ENCODE results near the gene MUC20. TPM values are rescaled to one million over a fixed set of nuclear protein-coding genes. Genes with fewer than 3 reads are reported as not detected.

The MUC20 gene
- polyA plus RNA-seq, 1 donor from 2014 or later = 3.0 TPM

DNA sequence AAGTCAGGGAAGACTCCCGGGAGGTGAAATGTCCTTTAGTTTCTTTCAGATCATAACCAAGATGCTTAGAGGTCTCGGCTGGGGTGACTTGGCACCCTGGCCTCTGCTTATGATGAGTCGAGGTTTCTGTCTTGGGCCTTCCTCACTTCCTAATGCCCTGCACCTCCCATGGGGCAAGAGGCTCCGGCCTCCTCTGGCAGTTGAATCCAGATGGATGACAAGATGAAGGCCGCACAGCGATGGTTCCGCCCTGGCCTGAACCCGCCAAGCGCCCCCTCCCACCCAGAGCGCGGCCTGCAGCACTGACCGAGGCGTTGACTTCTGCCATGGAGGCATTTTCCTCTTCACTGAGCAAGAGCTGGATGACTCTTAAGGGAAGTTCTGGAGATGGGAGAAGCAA is 31.3 kb downstream of the MUC20 start:
- Histone ChIP-seq H3K27me3 (ENCODE audit: insufficient read depth, low read depth, low read length) (no peaks in the 10 kb centered on the region), H3K9me2 (ENCODE audit: insufficient read depth, low read length) (no peaks in the 10 kb centered on the region), H3K36me3 (ENCODE audit: insufficient read depth, low read length) (no peaks in the 10 kb centered on the region), H4K20me1 (ENCODE audit: insufficient read depth) (no peaks in the 10 kb centered on the region), H3F3A (ENCODE audit: insufficient read depth, low read length, poor library complexity, severe bottlenecking) (no peaks in the 10 kb centered on the region), H3K4me3 (ENCODE audit: low read length) (no peak overlapping the region), H2AFZ (ENCODE audit: low read depth, low read length) (no peak overlapping the region), H3K79me2 (replicated peaks; ENCODE audit: insufficient read depth, low read length) (no peaks in the 10 kb centered on the region), H3K27ac (ENCODE audit: low read length) (no peak overlapping the region), H3K9me3 (ENCODE audit: low read length) (no peaks in the 10 kb centered on the region), H3K4me2 (ENCODE audit: low read length) (no peak overlapping the region), H3K9ac (ENCODE audit: low read length) (no peak overlapping the region)
- TF ChIP-seq, protein P1, sequence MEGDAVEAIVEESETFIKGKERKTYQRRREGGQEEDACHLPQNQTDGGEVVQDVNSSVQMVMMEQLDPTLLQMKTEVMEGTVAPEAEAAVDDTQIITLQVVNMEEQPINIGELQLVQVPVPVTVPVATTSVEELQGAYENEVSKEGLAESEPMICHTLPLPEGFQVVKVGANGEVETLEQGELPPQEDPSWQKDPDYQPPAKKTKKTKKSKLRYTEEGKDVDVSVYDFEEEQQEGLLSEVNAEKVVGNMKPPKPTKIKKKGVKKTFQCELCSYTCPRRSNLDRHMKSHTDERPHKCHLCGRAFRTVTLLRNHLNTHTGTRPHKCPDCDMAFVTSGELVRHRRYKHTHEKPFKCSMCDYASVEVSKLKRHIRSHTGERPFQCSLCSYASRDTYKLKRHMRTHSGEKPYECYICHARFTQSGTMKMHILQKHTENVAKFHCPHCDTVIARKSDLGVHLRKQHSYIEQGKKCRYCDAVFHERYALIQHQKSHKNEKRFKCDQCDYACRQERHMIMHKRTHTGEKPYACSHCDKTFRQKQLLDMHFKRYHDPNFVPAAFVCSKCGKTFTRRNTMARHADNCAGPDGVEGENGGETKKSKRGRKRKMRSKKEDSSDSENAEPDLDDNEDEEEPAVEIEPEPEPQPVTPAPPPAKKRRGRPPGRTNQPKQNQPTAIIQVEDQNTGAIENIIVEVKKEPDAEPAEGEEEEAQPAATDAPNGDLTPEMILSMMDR (IDR thresholded peaks at IDR 0.05; ENCODE audit: poor library complexity, severe bottlenecking) = no peak
- TF ChIP-seq EZH2 (IDR thresholded peaks at IDR 0.05; ENCODE audit: borderline replicate concordance, insufficient read depth, low read length, poor library complexity, severe bottlenecking) = no peak

DNA sequence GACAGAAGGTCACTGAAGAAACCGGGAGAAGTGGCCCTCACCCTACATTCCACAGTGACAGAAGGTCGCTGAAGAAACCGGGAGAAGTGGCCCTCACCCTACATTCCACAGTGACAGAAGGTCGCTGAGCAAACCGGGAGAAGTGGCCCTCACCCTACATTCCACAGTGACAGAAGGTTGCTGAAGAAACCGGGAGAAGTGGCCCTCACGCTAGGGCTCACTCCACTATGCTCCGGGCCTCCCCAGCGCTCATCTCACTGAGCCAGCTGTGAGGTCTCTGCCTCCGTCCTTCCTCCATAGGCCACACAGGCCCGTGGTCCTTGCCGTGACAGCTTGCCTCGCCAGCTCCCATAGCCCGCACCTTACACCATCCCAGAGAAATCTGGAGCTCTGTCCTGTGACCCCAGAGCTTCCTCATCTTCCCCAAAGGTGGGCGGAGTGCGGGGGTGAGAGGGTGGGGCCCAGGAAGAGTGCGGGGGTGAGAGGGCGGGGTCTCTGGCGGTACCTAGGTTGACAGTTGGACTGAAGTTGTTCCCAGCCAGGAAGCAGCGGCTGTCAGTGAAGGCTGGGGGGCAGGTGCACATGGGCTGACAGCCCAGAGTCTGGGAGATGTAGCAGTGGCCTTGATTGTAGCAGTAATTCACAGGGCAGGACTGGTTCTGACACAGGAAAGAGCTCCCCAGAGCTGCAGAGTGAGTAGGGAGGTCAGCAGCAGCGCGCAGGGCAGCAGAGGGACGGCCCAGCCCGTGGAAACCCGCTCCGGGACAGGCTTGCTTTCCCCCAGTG is 32.0 kb downstream of the MUC20 start:
- H3K9me3 ChIP-seq (ENCODE audit: low read length) = no peaks in the 10 kb centered on the region
- H3K4me3 ChIP-seq (ENCODE audit: low read length) = no peak overlapping the region
- no peaks in the 10 kb centered on the region for H4K20me1 ChIP-seq (ENCODE audit: insufficient read depth)
- no peaks in the 10 kb centered on the region for H3K79me2 ChIP-seq (replicated peaks; ENCODE audit: insufficient read depth, low read length)
- no peak overlapping the region for H3K9ac ChIP-seq (ENCODE audit: low read length)
- no peaks in the 10 kb centered on the region for H3K9me2 ChIP-seq (ENCODE audit: insufficient read depth, low read length)
- TF ChIP-seq MXI1 (conservative IDR thresholded peaks at IDR 0.05; ENCODE audit: poor library complexity, severe bottlenecking) = no peak
- no peak for TF ChIP-seq SMC3 (conservative IDR thresholded peaks at IDR 0.05; ENCODE audit: poor library complexity)
- no peak for TF ChIP-seq RAD21 (conservative IDR thresholded peaks at IDR 0.05)
- no peak for TF ChIP-seq EP300 (conservative IDR thresholded peaks at IDR 0.05; ENCODE audit: poor library complexity, severe bottlenecking)
- TF ChIP-seq, protein P2, sequence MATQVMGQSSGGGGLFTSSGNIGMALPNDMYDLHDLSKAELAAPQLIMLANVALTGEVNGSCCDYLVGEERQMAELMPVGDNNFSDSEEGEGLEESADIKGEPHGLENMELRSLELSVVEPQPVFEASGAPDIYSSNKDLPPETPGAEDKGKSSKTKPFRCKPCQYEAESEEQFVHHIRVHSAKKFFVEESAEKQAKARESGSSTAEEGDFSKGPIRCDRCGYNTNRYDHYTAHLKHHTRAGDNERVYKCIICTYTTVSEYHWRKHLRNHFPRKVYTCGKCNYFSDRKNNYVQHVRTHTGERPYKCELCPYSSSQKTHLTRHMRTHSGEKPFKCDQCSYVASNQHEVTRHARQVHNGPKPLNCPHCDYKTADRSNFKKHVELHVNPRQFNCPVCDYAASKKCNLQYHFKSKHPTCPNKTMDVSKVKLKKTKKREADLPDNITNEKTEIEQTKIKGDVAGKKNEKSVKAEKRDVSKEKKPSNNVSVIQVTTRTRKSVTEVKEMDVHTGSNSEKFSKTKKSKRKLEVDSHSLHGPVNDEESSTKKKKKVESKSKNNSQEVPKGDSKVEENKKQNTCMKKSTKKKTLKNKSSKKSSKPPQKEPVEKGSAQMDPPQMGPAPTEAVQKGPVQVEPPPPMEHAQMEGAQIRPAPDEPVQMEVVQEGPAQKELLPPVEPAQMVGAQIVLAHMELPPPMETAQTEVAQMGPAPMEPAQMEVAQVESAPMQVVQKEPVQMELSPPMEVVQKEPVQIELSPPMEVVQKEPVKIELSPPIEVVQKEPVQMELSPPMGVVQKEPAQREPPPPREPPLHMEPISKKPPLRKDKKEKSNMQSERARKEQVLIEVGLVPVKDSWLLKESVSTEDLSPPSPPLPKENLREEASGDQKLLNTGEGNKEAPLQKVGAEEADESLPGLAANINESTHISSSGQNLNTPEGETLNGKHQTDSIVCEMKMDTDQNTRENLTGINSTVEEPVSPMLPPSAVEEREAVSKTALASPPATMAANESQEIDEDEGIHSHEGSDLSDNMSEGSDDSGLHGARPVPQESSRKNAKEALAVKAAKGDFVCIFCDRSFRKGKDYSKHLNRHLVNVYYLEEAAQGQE (IDR thresholded peaks at IDR 0.05; ENCODE audit: borderline replicate concordance) = no peak
- TF ChIP-seq EZH2 (IDR thresholded peaks at IDR 0.05; ENCODE audit: borderline replicate concordance, insufficient read depth, low read length, poor library complexity, severe bottlenecking) = no peak
- no peak for TF ChIP-seq TAF1 (IDR thresholded peaks at IDR 0.05; ENCODE audit: low read depth)
- no peak for TF ChIP-seq POLR2AphosphoS5 (IDR thresholded peaks at IDR 0.05)
- TF ChIP-seq, protein P1 (IDR thresholded peaks at IDR 0.05; ENCODE audit: poor library complexity, severe bottlenecking) = no peak
- no peaks in the 10 kb centered on the region for H3F3A ChIP-seq (ENCODE audit: insufficient read depth, low read length, poor library complexity, severe bottlenecking)
- no peak overlapping the region for H3K27ac ChIP-seq (ENCODE audit: low read length)
- H3K4me2 ChIP-seq (ENCODE audit: low read length) = no peak overlapping the region
- H3K27me3 ChIP-seq (ENCODE audit: insufficient read depth, low read depth, low read length) = no peaks in the 10 kb centered on the region
- no peak overlapping the region for H2AFZ ChIP-seq (ENCODE audit: low read depth, low read length)
- no peaks in the 10 kb centered on the region for H3K36me3 ChIP-seq (ENCODE audit: insufficient read depth, low read length)
